HG03354 (cell line): ENCODE measurements around the gene TAS1R1.
"Not testable (repeated sequence)": the region's sequence is repeated elsewhere in the genome, so short reads cannot be mapped to it uniquely, and the experiment has no call there.

ENCODE experiments used
- ATAC-seq: cut with Tn5 transposase; IDR thresholded peaks from one replicate; pipeline ENCODE4 v1.9.1; 2021; ENCODE audit warnings: mild to moderate bottlenecking; ENCODE audit not compliant: unreplicated experiment, poor library complexity, severe bottlenecking

Gene TAS1R1

GRCh38 chr1:6587261-6588005, 32.3 kb downstream of the TAS1R1 start:
- ATAC-seq = no peak

GRCh38 chr1:6588128-6588892, 33.2 kb downstream of the TAS1R1 start:
- no peak for ATAC-seq

- no peak for ATAC-seq
Measured at GRCh38 chr1:6588893-6589520, 33.9 kb downstream of the TAS1R1 start.

DNA sequence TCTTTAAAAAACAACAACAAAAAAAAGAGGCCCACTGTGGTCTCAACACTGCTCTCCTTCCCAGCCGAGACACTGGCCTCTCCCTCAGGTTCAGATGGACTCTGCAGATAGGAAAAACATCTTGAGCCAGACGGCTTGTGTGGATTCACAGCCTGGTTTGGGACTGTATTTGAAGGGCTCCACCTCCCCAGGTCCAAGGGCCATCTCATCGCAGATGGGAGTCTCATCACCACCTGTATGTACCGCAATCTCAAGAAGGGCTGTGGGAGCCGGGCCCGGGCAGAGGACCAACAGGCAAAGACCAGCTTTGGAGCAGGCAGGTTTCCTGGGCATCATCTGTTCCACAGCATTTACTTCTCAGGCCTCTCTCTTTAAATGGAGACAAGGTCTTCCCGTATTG, 34.9 kb downstream of the TAS1R1 start:
- no peak for ATAC-seq

GRCh38 chr1:6591222-6591621, 36.1 kb downstream of the TAS1R1 start:
- no peak for ATAC-seq

- no peak for ATAC-seq
Measured at GRCh38 chr1:6591644-6592043, 36.5 kb downstream of the TAS1R1 start.

- ATAC-seq = no peak
Measured at GRCh38 chr1:6592441-6592840, 37.3 kb downstream of the TAS1R1 start.

DNA sequence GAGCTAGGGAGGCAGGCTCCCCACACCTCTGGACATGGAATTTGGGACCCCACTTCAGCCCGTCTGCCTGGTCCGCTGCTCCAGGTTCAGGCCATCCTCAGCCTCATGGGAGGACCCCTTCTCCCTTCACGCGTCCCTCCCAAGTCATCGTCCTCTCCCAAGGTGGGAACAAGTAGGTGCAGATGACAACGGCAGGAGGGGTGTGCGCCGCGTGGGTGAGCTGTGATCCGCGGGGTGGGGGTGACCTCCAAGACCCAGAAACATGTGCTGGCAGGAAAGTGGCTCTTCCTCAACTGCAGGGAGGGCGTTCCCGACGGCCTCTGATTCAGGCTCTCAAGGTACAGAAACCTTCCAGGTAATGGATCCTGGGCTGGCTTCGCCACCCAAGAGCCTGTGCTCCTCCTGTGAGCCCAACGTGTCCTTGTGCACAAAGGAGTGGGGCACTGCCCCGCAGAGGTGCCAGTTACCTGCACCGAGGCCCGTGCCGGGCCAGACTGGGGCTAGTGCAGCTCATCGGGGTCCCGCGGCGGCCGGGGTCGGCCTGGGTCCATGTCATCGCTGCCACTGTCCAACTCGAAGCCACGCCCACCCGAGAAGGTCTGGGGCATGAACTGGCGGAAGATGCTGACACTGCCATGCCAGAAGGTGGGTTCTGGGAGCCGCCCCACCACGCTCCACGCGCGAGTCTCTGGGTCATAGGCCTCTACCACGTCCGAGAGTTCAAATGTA, 37.9 kb downstream of the TAS1R1 start:
- no peak for ATAC-seq

DNA sequence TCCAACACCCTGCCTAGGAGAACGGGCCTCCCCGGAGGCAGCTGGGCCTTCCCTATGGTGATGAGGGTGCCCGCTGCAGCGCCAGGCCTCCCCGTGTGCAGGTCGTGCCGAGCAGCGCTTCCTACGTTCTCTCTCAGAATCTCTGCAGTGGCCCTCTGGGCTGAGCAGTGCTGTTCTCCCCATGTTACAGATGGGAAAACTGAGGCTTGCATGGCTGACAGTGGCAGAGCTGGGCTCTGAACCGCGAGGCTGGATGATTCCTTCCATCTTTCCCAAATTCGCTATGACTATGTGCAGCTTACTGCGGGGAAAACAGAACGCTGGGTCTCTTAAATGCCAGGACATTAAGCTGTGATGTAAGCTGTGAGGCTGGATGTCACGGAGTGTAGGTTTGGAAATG, 38.7 kb downstream of the TAS1R1 start:
- ATAC-seq = no peak

DNA sequence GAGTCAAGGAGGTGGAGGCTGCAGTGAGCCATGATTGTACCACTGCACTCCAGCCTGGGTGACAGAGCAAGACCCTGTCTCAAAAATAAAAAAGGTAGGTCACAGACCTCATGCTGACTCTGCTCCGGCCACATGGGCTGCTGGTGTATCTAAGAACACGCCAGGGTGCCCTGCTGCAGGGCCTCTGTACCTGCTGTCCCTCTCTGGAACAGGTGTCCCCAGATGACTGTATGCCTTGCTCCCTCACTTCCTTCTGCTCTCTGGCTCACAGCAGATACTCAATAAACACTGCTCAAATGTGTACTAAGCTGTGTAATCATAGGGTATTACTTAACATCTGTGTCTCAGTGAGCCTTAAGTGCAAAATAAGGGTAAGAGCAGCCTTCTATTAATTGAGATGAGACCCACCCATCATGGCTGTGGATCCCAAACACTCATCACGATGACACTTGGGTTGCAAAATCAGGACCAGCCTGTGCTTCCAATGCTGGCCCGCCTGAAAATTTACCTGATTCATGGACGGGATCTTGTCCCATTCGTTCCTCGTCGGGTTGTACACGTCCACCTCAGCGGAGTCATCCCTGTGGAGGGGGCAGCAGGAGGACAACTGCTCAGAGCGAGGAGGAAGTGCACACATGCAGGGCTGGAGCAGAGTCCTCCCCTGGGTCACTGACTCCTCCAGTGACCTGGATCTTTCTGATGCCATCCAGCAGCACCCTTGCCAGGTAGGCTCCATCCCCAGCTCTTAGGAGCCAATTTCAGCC, 40.1 kb downstream of the TAS1R1 start:
- no peak for ATAC-seq

- no peak for ATAC-seq
Measured at GRCh38 chr1:6596351-6596750, 41.2 kb downstream of the TAS1R1 start.

GRCh38 chr1:6596886-6597776, 42.0 kb downstream of the TAS1R1 start:
- no peak for ATAC-seq

DNA sequence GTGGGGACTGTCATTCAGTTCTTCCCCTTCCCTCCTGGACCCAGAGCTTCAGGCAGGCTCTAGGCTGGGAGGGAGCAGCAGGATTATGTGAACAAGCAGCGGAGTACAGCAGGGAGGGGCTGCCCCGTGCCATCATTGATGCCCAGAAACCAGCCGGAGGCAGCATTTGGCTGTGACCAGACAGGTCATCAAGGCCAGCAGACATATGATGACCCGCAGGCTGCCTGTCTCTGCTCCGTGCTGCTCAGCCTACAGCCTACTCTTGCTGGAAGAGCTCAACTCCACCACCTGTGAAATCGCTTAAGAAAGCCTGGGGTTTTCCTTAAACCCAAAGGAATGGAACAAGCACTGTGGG, 42.6 kb downstream of the TAS1R1 start:
- ATAC-seq = no peak

GRCh38 chr1:6599141-6599975, 44.3 kb downstream of the TAS1R1 start:
- no peak for ATAC-seq

- ATAC-seq = not testable (repeated sequence)
Measured at GRCh38 chr1:6599991-6600390, 44.9 kb downstream of the TAS1R1 start.

DNA sequence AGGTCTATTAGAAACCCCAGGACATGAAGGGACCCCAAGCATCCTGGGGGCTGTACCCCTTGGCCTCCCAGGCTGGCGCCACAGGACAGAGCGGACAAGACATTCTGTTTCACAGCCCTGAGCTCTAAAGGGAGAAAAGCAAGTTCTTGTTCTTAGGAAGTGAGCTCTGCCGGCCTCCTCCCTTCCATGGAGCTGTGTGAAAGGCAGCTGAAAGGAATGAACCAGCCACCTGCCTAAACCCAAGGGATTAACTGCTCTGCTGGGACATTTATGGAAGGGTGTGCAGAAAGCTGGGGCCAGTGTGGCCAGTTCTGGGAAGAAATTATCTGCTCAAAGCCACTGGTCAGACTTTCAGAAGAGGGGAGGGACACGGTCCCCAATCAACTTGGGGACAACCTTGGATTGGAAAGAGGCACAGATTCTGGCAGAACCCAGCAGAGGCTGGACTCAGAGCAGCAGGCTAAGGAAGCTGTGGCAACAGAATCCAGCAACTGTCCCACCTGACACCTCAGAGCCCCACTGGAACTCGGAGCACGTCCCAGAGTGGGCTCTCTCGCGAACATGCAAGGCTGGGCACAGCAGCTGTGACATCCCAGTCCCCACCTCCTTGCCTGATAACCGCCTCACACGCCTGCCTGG, 45.4 kb downstream of the TAS1R1 start:
- no peak for ATAC-seq
